ENCODE results near the gene AMD1.

DNA sequence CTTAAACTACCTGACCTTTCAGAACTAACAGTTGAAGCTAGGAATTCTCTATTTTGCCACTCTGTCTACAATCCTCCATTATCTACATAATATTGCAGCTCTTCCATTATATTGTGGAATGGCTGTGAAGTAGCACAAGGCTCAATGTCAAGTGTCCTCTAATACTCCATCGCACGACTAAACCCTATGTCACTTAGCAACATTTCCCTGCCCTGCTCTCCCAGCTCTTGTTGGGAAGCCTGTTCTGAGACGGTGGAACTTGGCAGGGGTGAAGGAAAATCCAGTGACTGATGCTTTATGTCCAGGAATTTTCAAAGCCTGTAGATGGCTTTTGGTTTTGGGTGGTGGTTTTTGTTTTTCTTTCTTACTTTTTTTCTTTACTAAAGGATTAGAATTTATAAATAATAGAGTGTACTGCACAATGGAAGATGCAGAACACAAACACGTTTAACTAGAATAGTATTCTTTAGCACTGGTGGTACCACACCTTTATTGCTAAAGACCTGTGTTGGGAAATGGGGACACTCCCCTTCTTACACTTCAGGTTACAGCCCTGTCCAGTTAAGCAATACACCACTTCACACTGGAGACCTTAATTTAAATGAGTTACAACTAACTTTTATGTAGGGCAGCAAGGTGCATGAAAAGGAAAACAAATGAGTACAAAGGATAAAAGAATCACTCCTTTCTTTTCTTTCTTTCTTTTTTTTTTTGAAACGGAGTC, 20.7 kb upstream of the AMD1 start:
- TF ChIP-seq, protein P1, sequence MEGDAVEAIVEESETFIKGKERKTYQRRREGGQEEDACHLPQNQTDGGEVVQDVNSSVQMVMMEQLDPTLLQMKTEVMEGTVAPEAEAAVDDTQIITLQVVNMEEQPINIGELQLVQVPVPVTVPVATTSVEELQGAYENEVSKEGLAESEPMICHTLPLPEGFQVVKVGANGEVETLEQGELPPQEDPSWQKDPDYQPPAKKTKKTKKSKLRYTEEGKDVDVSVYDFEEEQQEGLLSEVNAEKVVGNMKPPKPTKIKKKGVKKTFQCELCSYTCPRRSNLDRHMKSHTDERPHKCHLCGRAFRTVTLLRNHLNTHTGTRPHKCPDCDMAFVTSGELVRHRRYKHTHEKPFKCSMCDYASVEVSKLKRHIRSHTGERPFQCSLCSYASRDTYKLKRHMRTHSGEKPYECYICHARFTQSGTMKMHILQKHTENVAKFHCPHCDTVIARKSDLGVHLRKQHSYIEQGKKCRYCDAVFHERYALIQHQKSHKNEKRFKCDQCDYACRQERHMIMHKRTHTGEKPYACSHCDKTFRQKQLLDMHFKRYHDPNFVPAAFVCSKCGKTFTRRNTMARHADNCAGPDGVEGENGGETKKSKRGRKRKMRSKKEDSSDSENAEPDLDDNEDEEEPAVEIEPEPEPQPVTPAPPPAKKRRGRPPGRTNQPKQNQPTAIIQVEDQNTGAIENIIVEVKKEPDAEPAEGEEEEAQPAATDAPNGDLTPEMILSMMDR (IDR thresholded peaks at IDR 0.05), result no peak
- no peak for TF ChIP-seq POLR2A (IDR thresholded peaks at IDR 0.05)
